ENCODE measurements around the gene RND2. TPM values are rescaled to one million over a fixed set of nuclear protein-coding genes. Genes with fewer than 3 reads are reported as not detected.

Gene RND2
- total RNA-seq, 1 experiment from 2014 or later, result 0.26 TPM

DNA sequence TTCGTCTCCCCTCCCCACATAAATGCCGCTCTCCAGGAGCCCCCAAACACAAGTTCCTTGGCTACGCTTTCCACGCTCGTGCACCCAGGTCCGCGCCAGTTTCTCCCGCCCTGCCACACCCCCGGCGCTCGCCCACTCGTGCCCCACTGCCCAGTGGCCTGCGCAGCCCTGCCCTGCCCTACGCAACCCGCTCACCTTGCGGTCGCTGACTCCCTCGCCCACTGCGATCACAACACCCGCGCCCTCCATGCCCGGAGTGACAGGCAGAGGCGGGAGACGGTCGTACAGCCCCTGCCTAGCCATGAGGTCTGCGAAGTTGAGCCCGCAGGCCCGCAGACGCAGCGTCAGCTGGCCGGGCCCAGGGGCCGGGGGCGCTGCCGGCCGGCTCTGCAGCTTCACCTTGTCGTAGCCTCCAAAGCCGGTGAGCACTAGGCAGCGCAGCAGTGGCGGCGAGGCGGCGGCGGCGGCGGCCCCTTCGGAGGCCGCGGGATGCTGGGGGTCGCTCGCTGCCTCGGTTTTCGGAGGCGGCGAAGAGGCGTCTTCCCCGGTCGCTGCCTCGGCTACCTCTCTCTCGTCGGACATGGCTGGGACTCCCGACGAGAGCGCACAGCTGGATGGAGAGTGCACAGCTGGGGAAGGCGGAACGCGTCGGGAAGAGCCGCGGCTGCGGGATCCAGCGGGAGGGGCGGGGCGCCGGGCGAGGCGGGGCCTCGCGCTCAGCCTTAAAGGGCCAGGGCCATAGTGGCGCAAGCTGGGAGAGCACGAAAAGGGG is 3.1 kb upstream of the RND2 start, which contains the start of gene VAT1:
Gene VAT1, minus strand, starts transcription at position 645 of the 772 bp plus-strand sequence. Its CDS starts 63 bp downstream, at position 582.
- Histone ChIP-seq H3K27me3 (ENCODE audit: insufficient read depth, low read depth) (no peaks in the 10 kb centered on the region), H3K27ac (peak within 1 kb of the TSS; percentile 82), H3K4me1 (replicated peaks; ENCODE audit: insufficient read depth) (peaks cover 21% of the 10 kb centered on the region), H3K36me3 (ENCODE audit: low read depth) (peaks cover 10% of the 10 kb centered on the region), H3K79me2 (ENCODE audit: low read depth) (peaks cover 21% of the 10 kb centered on the region), H3K4me2 (peak within 1 kb of the TSS; percentile 97), H3K9me3 (ENCODE audit: insufficient read depth, low read depth) (no peaks in the 10 kb centered on the region), H3K4me3 (peak within 1 kb of the TSS; percentile 95), H4K20me1 (ENCODE audit: insufficient read depth) (peaks cover 2% of the 10 kb centered on the region; the same call in 1 of the 2 replicates), H3K9me2 (ENCODE audit: insufficient read depth) (no peaks in the 10 kb centered on the region), H3F3A (ENCODE audit: insufficient read depth, low read depth) (peaks cover 36% of the 10 kb centered on the region; the same call in 1 of the 2 replicates), H2AFZ (peak within 1 kb of the TSS; percentile 97)
- intact Hi-C loops (cut with micrococcal nuclease; ENCODE audit: unreplicated experiment), result loop anchor here (1.0 to 5.0 kb wide), 3 partner anchors 103 to 340 kb away; partner anchors contain the start of genes BRCA1 and NBR1
- CTCF ChIA-PET, result interaction anchor here (0.7 kb wide), 1 partner anchor 61 kb away, joined by 14 read pairs; no protein-coding TSS in a partner anchor
- TF ChIP-seq, protein P1, sequence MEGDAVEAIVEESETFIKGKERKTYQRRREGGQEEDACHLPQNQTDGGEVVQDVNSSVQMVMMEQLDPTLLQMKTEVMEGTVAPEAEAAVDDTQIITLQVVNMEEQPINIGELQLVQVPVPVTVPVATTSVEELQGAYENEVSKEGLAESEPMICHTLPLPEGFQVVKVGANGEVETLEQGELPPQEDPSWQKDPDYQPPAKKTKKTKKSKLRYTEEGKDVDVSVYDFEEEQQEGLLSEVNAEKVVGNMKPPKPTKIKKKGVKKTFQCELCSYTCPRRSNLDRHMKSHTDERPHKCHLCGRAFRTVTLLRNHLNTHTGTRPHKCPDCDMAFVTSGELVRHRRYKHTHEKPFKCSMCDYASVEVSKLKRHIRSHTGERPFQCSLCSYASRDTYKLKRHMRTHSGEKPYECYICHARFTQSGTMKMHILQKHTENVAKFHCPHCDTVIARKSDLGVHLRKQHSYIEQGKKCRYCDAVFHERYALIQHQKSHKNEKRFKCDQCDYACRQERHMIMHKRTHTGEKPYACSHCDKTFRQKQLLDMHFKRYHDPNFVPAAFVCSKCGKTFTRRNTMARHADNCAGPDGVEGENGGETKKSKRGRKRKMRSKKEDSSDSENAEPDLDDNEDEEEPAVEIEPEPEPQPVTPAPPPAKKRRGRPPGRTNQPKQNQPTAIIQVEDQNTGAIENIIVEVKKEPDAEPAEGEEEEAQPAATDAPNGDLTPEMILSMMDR (conservative IDR thresholded peaks at IDR 0.05), result no peak
- TF ChIP-seq EZH2 (IDR thresholded peaks at IDR 0.05; ENCODE audit: low read depth), result no peak
- POLR2A ChIA-PET (ENCODE audit: unreplicated experiment), result interaction anchor here (0.5 to 0.9 kb wide), 4 partner anchors 20 to 294 kb away, joined by 3 to 8 read pairs (median 5); no protein-coding TSS in a partner anchor
- BruUV-seq (replicated peaks), result no TSS peak
- DNase-seq, result peak; percentile 48 to 71

DNA sequence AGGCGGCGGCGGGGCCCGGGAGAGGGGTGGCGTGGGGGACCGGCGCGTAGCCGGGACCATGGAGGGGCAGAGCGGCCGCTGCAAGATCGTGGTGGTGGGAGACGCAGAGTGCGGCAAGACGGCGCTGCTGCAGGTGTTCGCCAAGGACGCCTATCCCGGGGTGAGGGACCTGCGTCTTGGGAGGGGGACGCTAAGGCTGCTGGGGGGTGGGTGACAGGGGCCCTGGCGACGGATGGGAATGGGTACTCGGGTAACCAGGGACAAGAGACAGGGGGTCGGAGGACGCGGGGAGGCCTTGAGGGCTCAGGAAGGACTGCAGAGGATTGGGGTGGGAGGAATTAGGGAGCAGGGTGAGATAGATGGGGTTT is 243 bp downstream of the RND2 start:
- Histone ChIP-seq H3K36me3 (ENCODE audit: low read depth) (no peaks in the 10 kb centered on the region), H3K9me2 (ENCODE audit: insufficient read depth) (no peaks in the 10 kb centered on the region), H3K9me3 (ENCODE audit: insufficient read depth, low read depth) (no peaks in the 10 kb centered on the region), H2AFZ (no peak overlapping the region), H4K20me1 (ENCODE audit: insufficient read depth) (peaks cover 2% of the 10 kb centered on the region; the same call in 1 of the 2 replicates), H3F3A (ENCODE audit: insufficient read depth, low read depth) (peaks cover 35% of the 10 kb centered on the region; the same call in 1 of the 2 replicates), H3K27me3 (ENCODE audit: insufficient read depth, low read depth) (no peaks in the 10 kb centered on the region), H3K4me2 (no peak overlapping the region), H3K27ac (no peak overlapping the region), H3K79me2 (ENCODE audit: low read depth) (peaks cover 6% of the 10 kb centered on the region), H3K4me1 (replicated peaks; ENCODE audit: insufficient read depth) (peaks cover 17% of the 10 kb centered on the region), H3K4me3 (no peak overlapping the region)
- intact Hi-C loops (cut with micrococcal nuclease; ENCODE audit: unreplicated experiment), result no loop called here
- no peak for DNase-seq
- TF ChIP-seq EZH2 (IDR thresholded peaks at IDR 0.05; ENCODE audit: low read depth), result no peak
- TF ChIP-seq, protein P1 (conservative IDR thresholded peaks at IDR 0.05), result no peak
- no TSS peak for BruUV-seq (replicated peaks)
- POLR2A ChIA-PET (ENCODE audit: unreplicated experiment), result no interaction called here
- CTCF ChIA-PET, result no interaction called here

DNA sequence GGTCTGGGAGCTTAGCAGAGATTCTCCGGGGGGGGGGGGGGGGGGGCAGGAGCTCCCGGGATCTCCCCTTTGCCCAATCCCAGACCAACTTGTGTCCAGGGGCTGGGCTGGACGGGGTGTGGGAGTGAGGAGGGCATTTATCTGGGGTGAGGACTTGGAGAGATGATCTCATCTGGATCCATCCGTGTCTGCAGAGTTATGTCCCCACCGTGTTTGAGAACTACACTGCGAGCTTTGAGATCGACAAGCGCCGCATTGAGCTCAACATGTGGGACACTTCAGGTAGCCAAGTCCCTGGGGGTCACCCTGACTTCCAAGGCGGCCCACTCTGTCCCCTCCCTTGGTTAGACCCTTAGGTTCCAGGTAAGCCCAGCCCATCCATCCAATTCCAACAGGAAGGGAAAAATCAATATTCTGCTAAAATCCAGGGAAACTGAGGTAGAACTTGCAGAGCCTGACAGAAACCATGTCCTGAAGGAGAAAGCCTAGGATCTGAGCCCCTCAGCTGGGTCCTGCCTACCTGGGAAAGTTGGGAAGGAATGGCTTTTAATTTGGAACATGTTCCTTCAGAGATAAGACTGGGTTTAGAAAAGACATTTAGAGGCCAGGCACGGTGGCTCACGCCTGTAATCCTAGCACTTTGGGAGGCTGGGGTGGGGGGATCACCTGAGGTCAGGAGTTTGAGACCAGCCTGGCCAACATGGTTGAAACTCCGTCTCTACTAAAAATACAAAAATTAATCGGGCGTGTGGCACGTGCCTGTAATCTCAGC is 921 bp downstream of the RND2 start:
- H3F3A ChIP-seq (ENCODE audit: insufficient read depth, low read depth), result peaks cover 28% of the 10 kb centered on the region; the same call in 1 of the 2 replicates
- DNase-seq, result no peak
- no peaks in the 10 kb centered on the region for H3K79me2 ChIP-seq (ENCODE audit: low read depth)
- H3K9me2 ChIP-seq (ENCODE audit: insufficient read depth), result no peaks in the 10 kb centered on the region
- intact Hi-C loops (cut with micrococcal nuclease; ENCODE audit: unreplicated experiment), result no loop called here
- peaks cover 10% of the 10 kb centered on the region for H3K4me1 ChIP-seq (replicated peaks; ENCODE audit: insufficient read depth)
- H3K4me3 ChIP-seq, result no peak overlapping the region
- ChIA-PET CTCF (no interaction called here), POLR2A (ENCODE audit: unreplicated experiment) (interaction anchor here (0.8 kb wide), 1 partner anchor 342 kb away, joined by 27 read pairs; no protein-coding TSS in a partner anchor)
- no peak overlapping the region for H2AFZ ChIP-seq
- H3K4me2 ChIP-seq, result no peak overlapping the region
- H3K27ac ChIP-seq, result no peak overlapping the region
- H3K27me3 ChIP-seq (ENCODE audit: insufficient read depth, low read depth), result no peaks in the 10 kb centered on the region
- H3K36me3 ChIP-seq (ENCODE audit: low read depth), result no peaks in the 10 kb centered on the region
- H3K9me3 ChIP-seq (ENCODE audit: insufficient read depth, low read depth), result no peaks in the 10 kb centered on the region
- no TSS peak for BruUV-seq (replicated peaks)
- TF ChIP-seq, protein P1 (conservative IDR thresholded peaks at IDR 0.05), result no peak
- H4K20me1 ChIP-seq (ENCODE audit: insufficient read depth), result peaks cover under 1% of the 10 kb centered on the region; the same call in 1 of the 2 replicates

All from PC-9 (cell line).